ENCODE data around the gene CBX7.

The CBX7 gene

DNA sequence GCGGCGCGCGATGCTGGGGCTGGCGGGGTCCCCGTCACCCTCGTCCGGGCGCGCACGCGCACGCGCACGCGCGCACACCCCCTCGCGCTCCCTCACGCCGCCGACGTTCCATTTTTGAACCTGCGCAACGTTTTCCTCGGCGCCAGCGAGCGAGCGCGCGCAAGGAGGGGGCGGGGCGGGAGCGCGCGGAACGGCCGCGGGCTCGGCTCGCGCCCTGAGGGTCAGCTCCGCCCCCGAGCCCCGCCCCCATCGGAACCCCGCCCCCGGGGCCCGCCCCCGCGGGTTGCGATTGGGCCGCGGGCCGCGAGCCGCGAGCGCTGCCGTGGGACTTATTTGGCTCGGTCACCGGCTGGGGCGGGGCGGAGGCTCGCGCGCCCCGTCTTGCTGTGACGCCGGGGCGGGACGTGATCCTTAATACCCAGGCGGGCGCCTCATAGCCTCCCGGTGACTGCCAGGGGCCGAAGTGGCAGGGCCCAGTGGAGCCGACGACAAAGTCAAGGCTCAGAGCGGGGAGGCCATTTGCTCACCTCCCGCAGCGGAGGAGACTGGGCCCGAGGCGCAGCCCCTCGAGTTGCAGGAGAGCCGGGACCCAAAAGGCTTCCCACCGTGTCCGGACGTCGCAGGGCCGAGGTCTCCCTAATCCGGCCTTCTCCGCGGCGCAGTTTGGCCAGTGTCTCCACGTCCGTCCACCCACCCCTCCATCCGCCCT is at the start of gene CBX7:
CBX7 (minus strand) TSS at position 170 of the 709 bp plus-strand sequence. CDS start 236 bp downstream, outside the sequence.
- DNase-seq (ENCODE audit: low read depth, low spot score): peak; percentile 78

DNA sequence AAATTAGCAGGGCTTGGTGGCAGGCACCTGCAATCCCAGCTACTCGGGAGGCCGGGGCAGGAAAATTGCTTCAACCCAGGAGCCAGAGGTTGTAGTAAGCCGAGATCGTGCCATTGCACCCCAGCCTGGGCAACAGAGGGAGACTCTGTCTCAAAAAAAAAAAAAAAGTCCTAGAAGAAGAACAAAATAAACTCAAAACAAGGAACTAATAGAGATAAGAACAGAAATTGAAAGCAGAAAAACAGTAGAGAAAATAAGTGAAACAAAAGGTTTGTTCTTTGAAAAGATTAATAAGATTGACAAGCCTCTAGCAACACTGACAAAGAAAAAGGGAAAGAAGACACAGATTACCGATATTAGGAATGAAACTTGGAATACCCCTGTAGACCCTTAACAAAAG is 45.1 kb upstream of the CBX7 start:
- DNase-seq (ENCODE audit: low read depth, low spot score): no peak

DNA sequence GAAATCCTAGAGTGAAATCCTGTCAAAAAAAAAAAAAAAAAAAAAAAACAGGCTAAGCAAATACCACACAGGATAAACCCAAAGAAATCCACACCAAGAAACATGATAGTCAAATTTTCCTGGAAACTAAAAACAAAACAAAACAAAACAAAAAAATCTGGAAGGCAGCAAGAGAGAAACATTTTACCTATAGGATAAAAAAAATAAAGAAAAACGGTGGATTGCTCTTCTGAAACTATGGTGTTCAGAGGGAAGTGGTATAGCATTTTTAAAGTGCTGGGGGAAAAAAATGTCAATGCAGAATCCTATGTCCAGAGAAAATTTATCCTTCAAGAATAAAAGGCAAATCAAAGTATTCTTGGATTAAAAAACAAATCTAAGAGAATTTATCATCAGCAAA is 41.6 kb upstream of the CBX7 start:
- no peak for DNase-seq (ENCODE audit: low read depth, low spot score)

DNA sequence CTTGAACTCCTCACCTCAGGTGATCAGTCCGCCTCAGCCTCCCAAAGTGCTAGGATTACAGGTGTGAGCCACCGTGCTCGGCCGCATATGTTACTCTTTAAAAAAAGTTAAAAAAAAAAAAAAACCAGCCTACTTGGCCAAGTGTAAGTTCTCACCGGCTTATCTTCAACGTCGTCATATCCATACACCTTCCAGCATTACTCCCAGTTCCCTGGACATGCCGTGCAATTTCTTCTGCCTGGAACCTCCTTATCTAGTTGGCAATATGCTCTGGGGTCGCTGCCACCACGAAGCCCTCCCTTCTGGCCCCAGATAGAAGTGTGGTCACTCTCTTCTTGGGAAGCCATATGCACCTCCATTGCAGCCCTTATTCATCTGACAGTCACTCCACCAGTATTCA is 36.3 kb upstream of the CBX7 start:
- DNase-seq (ENCODE audit: low read depth, low spot score): no peak

DNA sequence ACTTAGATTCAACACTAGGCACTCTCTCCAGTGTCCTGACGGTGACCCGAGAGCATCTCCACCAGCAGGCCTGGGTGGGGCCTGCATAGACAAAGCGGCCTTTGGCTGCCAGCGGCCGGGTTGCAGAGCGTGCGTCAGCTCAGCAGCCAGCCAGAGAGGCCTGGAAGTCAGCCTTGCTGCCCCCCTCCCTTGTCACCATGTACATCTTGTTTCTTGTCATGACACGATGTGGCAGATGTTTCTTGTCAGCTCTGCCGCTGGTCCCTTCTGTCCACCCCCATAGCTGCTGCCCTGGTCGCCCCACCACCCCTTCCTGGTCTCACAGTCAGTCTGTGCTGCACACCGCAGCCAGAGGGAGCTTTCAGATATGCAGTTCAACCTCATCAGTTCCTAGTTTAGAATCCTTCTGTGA is 33.1 kb upstream of the CBX7 start:
- no peak for DNase-seq (ENCODE audit: low read depth, low spot score)

DNA sequence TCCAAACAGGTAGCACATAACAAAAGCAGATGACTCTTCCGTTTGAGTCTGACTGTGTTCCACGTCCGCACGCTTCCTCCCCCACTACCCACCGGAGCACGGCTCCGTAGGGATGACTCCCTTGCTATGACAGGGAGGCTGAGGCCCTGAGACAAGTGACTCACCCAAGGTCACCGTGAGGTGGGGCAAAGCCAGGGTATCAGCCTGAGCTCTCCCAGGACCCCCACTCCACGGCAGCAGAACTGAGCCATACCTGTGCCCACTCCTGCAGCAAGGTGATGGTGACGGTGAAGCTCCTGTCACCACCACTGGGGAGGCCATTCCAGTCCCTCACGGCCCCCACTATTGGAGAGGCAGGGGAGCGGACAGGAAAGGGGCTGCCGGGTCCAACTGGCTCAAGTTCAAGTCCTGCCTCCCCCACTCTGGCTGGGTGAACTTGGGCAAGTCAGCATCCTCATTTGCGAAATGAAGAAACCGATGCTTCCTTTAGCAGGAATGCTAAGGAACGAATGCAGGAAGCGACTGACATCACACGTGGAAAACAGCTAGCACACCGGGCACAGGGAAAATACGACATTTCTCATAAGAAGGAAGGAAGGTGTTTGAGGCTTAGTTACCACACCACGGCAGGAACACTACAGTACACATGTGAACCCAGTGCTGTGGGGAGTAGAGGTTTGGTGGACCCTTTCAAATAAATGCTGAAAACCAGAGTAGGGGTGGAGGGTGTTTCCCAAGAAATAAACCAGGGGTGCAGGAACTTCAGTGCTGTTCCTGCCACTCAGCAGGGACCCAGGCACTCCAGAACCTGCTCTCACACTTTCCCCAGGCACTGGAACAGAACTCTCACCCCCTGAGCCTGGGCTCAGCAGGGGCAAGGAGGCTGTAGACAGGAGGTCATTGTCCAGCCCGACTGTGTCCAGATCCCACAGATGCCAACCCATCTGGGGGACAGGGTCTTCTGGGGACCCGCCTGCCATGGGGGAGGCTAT is 32.4 kb upstream of the CBX7 start:
- DNase-seq (ENCODE audit: low read depth, low spot score): no peak

DNA sequence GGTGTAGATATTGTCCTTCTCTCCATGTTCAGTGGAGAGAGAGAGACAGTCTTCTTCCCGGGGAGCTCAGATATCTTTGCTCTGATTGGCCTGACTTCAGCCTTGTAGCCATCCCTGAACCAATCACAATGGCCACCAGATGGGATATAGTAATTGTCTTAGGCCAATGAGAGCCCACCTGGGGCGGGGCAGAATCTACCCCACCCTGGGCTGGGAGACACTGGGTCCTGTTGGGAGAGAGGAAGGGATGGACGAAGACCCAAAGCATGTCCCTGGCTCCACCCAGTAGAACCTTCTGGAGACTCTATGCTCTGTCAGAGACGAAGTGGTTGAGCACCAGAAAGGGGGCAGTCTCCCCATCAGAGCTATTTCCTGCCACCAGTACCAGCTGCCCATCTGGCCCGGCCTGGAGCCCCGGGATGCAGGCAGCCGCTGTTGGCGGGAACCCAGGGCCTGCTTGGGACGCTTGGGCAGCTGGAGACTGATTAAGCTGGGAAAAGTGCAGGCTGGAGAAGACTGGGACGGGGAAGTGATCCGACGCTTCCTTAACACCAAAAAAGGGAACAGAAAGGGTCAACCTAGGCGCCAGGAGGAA is 31.6 kb upstream of the CBX7 start:
- DNase-seq (ENCODE audit: low read depth, low spot score): no peak

DNA sequence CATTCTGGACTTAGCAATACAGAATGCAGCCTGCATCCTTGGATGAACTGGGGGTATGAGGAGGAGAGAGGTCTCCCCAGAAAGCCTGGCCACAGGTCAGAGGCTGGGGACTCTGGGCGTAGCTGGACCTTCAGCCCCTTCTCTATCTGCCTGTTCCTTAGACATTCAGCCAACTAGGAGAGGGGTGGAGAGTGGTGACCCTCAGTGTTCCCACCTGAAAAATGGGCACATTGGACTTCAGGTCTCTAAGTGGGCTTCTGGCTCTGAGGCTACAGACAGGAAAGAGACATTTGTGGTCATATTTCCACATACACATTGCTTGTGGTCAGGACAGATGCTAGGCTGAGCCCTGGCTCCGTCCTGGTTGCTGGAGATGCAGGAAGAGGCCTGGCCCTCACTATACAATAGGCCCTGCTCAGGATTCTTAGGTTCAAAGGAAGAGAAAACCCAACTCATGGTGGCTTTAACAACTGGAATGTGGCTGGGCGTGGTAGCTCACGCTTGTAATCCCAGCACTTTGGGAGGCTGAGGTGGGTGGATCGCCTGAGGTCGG is 30.1 kb upstream of the CBX7 start:
- DNase-seq (ENCODE audit: low read depth, low spot score): no peak

DNA sequence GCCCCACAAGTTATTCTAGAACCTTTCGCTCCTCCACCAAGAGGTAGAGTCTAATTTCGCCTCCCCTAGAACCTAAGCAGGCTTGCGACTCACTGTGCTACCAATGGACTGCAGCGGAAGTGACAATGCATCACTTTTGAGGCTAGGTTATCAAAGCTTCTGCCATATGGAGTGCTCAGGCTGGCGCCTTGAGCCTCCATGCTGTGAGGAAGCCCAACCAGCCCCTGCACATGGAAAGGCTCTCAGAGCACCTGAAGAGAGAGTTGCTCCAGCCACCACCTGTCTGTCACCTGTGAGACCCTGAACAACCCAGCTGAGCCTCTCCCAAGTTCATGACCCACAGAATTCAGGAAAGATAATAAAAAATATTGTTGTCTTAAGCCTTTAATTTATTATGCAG is 29.3 kb upstream of the CBX7 start:
- no peak for DNase-seq (ENCODE audit: low read depth, low spot score)

DNA sequence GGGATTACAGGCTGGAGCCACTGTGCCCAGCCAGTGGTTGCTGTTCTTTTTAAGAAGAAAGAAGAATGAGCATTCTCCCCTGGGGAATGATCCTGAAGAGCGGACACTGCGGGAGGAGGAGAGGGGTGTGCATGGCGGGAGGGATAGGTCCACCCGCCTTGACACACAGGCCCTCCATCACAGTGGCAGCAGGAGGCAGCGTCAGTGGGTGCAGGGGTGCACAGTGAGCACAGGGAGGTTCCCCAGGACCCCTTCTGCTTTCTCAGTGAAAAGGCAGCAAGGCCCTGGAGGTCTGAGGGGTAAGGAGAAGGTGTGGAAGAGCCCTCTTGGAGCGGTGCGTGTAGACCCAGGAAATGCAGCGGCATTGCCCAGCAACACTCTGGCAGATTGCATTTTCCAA is 28.9 kb upstream of the CBX7 start:
- no peak for DNase-seq (ENCODE audit: low read depth, low spot score)

DNA sequence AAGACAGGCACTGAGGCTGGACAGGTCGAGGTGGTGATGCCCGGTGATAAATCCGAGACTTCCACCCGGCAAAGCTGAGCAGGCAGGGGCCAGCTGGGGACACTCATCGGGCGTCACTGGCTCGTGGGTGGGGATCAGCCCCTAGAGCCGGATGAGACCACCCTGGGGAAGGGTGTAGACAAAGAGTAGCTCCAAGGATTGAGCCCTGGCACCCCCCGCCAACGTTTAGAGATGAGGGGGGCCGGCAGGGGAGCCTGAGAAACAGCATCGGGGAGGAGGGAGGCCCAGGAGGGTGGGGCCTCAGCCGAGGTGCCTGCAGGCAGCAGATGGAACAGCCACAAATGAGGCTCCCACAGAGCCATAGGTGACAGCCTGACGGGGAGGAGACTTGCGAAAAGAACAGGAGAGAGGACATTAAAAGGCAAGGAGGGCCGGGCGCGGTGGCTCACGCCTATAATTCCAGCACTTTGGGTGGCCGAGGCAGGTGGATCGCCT is 27.4 kb upstream of the CBX7 start:
- DNase-seq (ENCODE audit: low read depth, low spot score): no peak

DNA sequence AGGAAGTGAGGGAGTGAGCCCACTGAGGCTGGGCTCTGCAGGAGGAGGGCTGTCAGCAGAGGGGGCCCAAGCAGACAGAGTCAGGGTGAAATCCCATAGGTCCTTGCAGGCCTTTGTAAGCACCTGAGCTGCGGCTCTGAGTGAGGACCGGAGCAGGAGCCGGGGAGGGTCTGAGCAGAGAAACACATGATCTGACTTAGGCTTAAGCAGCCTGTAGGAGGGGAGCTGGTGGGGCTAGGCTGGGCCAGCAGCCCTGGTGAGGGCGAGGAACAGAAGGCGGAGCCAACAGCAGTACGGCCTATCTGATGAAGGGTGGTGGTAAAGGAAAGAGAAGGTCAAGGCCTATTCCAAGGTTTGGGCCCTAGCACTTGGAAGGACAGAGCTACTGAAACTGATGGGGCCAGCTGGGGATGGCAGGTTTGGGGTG is 26.9 kb upstream of the CBX7 start:
- DNase-seq (ENCODE audit: low read depth, low spot score): no peak

DNA sequence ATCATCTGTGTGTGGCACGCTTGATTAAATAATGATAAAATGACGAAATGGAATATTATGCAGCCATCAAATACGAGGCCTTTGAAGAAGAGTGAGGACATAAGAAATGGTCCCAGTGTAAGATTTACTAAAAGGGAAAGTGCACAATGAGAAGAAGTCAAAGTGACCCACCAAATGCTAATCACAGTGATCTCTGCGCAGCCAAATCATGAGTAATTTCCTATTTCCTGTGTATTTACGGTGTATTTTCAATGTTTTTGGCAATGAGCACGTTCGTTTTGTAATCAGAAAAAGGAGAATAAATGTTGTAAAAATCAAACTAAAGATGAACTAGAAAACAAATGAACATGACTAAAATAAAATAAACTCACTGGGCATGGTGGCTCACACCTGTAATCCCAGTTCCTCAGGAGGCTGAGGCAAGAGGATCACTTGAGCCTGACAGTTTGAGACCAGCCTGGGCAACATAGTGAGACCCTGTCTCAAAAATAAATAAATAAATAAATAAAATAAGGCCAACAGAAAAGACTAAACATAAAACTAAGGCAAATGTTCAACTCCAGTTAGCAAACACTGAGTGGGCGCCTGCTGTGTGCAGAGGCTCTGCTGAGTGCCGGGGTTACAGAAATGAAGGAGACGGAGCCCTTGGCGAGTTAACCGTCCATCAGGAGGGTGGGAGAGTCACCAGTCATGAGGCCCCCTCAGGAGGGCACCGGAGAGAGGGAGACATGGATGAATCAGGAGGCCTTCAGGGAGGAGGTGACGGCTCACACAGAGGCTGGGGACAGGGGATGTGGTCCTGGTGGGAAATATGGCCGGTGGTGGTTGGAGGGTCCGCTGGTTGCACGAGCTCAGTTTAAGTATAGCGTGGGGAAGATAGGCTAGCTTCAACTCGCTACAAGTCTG is 26.0 kb upstream of the CBX7 start:
- DNase-seq (ENCODE audit: low read depth, low spot score): no peak

DNA sequence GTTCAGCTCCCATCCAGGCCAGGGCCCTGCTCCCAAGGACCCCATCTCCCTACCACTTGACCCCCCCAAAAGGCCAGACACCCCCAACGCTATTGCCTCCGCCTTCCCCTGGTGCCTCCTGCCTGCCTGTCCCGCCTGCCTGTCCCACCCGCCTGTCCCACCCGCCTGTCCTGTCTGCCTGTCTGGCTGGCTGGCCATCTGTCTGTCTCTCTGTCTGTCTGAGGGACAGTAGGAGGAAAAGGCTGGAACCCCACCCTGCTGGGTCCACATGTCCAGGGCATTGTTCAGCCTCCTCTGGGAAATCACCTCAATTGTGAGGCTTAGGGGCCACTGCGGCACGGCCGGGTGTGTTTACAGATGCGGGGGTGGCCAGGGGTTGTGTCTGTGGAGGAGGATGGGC is 25.3 kb upstream of the CBX7 start:
- no peak for DNase-seq (ENCODE audit: low read depth, low spot score)

DNA sequence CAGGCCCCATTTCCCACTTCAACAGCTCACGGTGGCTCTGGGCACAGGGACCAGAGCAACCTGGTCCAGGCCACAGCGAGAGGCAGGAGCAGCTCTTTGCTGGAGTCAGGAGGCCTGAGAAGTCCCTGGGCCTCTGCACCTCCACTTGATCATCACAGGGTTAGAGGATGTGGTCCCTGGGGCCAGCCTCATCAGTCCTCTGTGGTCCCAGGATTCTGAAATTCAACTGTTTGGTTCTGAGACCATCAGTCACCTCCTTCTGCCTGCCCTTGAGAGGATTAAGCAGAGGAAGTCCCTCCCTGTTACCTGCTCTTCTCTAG is 24.9 kb upstream of the CBX7 start:
- no peak for DNase-seq (ENCODE audit: low read depth, low spot score)

DNA sequence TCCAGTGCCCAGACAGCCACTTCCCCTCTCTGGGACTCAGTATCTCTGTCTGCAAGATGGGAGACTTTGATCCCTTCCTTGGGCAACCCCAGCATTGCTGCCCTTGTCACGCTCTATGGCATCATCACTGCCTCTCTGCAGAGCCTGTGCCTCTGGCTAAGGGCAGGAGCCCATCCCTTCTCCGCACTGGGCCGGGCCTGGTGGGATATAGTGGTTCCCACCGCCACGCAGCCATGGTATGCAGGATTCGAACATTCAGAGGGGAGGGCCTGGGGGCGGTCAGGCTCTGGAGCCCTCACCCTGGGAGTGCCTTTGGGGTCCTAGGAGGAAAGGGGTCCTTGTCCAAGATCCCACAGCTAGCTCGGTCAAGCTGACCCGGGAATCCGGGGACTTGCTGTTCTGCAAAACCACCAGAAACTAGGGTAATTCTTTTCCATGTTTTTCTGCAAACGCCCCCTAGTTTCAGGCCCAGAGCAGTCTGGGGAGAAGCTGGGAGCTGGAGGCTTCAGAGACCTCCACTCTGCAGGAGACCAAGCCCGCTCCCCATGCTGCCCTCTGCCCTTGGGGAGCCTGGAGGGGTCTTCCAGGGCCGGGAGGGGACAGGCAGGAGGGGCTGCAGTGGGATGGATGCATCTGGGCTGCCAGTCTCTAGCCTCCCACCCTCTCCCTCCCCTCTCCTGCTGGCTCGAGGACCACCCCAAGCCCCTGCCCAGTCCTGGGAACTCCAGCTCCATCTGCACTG is 24.4 kb upstream of the CBX7 start:
- no peak for DNase-seq (ENCODE audit: low read depth, low spot score)

DNA sequence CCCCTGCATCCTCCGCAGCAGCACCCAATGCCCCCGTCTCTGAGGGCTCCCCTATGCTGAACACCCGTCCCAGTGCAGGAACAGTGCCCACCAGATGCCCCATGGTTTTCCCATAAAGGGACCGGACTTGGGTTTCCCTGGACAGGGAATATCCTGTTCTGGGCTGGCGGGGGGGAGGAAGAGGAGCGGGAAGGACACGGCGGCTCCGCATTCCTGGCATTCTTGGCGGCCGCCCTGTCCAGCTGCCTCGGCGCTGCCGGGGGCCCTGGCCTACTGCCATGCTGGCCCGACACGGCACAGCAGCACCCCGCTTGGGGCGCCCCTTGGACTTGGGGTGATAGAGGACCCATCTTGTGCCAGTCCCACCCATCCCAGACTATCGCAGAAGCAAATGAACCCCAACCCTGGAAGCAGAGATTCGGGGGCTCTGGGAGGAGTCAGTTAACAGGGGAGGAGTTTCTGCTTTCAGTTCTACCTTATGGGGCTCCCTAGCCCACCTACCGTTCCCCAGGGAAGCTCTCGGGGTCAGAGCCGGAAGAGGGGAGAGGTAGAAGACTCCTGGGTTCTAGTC is 23.7 kb upstream of the CBX7 start:
- DNase-seq (ENCODE audit: low read depth, low spot score): no peak

DNA sequence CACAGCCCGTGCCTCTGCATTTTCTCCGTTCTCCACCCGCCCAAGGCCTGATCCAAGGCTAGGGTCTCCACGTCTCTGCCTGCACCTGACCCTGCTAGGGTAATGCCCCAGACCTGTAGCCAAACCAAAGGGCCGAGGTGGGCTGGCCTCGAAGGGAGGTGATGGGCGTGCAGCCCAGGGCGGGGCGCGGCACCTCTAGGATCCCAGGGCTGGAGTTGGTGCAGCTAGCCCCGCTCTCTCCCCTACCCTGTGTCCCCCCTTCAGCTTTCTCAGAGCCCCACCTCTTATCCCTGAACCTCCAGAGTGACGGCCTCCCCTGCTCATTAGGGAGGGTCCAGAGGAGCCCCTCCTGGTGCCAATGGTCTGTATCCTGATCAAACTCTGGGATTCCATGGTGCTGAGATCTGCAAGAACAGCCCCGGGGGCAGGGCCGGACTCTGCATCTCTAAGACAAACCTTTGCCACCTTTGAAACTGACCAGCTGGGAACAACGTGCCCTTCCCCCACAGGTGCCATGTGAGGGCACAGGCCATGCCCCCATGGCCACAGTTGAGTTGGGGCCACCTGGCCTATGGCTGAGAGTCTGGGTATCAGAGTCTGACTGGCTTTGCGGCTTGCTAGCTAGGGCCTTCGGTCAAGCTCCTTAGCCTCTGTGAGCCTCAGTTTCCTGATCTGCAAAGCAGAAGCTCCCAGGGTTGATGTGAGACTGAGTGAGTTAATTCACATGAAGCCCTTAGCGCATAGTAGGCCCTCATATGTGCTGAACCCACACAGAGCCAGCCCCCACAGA is 23.1 kb upstream of the CBX7 start:
- DNase-seq (ENCODE audit: low read depth, low spot score): no peak
